Fibroblast of the aortic adventitia (primary cell): Measurements from ENCODE around the gene NPC1L1. TPM values are rescaled to one million over a fixed set of nuclear protein-coding genes. Genes with fewer than 3 reads are reported as not detected.

Experiments
- DNase-seq: peaks from one replicate; pipeline ENCODE4 v3.0.0-alpha.2; 2010; ENCODE audit warnings: low read depth
- H3K4me3 ChIP-seq: 2 replicates; pipeline ENCODE4 v1.5.1; 2011; ENCODE audit warnings: low read depth, mild to moderate bottlenecking, control low read depth, low read length, moderate library complexity
- small RNA-seq: library from RNA; depleted of rRNA; stranded (forward); fragments of <200 nt; gene quantifications from one replicate; pipeline ENCODE3, GENCODE V24; 2012
- total RNA-seq: library from RNA; depleted of rRNA; stranded (reverse); fragments of >200 nt; gene quantifications from 2 replicates; pipeline ENCODE4 v1.2.3, GENCODE V29; 2012; ENCODE audit warnings: low replicate concordance
- TF ChIP-seq, protein P1 (sequence below): IDR thresholded peaks from 2 replicates; pipeline ENCODE4 v1.5.1; 2011; ENCODE audit warnings: mild to moderate bottlenecking, low read length, control low read depth, inconsistent platforms; ENCODE audit not compliant: insufficient read depth

Gene NPC1L1
- total RNA-seq, 1 donor, result under 0.01 TPM

DNA sequence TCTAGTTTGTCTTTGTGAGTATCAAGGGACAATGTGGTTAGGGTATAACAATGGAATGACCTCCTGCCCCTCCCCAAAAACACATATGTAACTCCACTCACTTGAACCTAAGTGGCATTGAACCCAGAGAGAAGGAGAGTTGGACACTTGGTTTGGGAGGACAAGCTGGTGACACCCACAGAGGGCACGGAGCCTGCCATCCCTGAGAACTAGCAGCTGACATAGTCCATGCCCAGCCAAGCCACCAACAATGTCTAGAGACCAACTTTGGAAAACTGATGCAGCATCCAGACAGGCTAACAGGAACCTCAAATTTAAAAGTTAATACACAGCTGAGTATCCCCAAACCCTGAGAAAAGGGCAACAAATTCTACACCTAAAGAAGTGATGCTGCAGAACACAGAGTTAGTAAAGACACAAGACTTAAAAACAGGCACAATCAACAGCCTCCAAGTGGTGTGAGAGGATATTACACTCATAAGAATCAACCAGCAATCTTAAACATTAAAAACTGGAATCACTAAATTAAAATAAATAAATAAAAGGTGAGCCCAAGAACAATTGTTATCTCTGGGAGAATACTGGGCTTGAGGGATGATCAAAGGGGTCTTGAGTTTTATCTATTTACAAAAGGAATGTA is 77.8 kb downstream of the NPC1L1 start:
- H3K4me3 ChIP-seq, result no peak overlapping the region
- peak; percentile 39 for DNase-seq
- TF ChIP-seq, protein P1, sequence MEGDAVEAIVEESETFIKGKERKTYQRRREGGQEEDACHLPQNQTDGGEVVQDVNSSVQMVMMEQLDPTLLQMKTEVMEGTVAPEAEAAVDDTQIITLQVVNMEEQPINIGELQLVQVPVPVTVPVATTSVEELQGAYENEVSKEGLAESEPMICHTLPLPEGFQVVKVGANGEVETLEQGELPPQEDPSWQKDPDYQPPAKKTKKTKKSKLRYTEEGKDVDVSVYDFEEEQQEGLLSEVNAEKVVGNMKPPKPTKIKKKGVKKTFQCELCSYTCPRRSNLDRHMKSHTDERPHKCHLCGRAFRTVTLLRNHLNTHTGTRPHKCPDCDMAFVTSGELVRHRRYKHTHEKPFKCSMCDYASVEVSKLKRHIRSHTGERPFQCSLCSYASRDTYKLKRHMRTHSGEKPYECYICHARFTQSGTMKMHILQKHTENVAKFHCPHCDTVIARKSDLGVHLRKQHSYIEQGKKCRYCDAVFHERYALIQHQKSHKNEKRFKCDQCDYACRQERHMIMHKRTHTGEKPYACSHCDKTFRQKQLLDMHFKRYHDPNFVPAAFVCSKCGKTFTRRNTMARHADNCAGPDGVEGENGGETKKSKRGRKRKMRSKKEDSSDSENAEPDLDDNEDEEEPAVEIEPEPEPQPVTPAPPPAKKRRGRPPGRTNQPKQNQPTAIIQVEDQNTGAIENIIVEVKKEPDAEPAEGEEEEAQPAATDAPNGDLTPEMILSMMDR, result peak; percentile 39

Small RNA genes lying within 50 kb of the gene (small RNA-seq; reads per million reads assigned to genes)
- not detected for gene RNU6-1097P

Other genes starting within 250 kb of the NPC1L1 start
- 6.4 TPM in 1 of 2 replicates, not detected in the other for gene CAMK2B, start 215.7 kb downstream of the NPC1L1 start, total RNA-seq
- 47.1 and 122 TPM in 2 replicates for gene NUDCD3, start 50.7 kb downstream of the NPC1L1 start, total RNA-seq
- gene DDX56, start 32.6 kb upstream of the NPC1L1 start, total RNA-seq, result 14.6 and 48.4 TPM in 2 replicates
- gene TMED4, start 40.9 kb upstream of the NPC1L1 start, total RNA-seq, result 48.3 and 78.5 TPM in 2 replicates
- 26.2 and 85.6 TPM in 2 replicates for gene OGDH, start 65.3 kb upstream of the NPC1L1 start, total RNA-seq
- gene ZMIZ2, start 207.5 kb upstream of the NPC1L1 start, total RNA-seq, result 2.9 and 18.3 TPM in 2 replicates